HCT116 (cell line): ENCODE measurements around the gene SLC9A9. TPM values are rescaled to one million over a fixed set of nuclear protein-coding genes. Genes with fewer than 3 reads are reported as not detected.

Experiments
- ATAC-seq: fragments of 200-7000 bp; cut with Tn5 transposase; 2 replicates; pipeline ENCODE4 v1.9.1; 2020; ENCODE audit warnings: mild to moderate bottlenecking, moderate library complexity
- BruUV-seq: library from RNA; stranded (reverse); fragments of 400-500 nt; replicated peaks from 2 replicates; lab custom pipeline; 2021; lab: Mats Ljungman, UMichigan
- CTCF ChIA-PET: fragments of 300-600 bp; sonication (Branson Sonifier 250); formaldehyde crosslinking; loops from one replicate; lab custom pipeline; 2021; ENCODE audit warnings: antibody characterized with exemption; lab: Charles Lee
- POLR2A ChIA-PET: fragments of 300-600, 350-600 bp; sonication (Branson Sonifier 250); formaldehyde crosslinking; loops from one replicate; lab custom pipeline; 2021; ENCODE audit warnings: antibody characterized with exemption; lab: Charles Lee
- RAD21 ChIA-PET, 2 experiments: fragments of 300-600 bp; sonication (Branson Sonifier 250); formaldehyde crosslinking; loops; one replicate each; lab custom pipeline; 2023; ENCODE audit warnings: low total read pairs in 2 of 2; ENCODE audit not compliant: uncharacterized antibody in 2 of 2, unreplicated experiment in 2 of 2, low non-redundant PET in 1 of 2; lab: Charles Lee
- DNase-seq: peaks from one replicate; pipeline ENCODE4 v3.0.0-alpha.2; 2010; ENCODE audit warnings: low read depth, low spot score
- H2AFZ ChIP-seq: fragments of 200-600 bp; shearing (Covaris generic), sonication (generic); 2 replicates; pipeline ENCODE4 v1.6.1; 2017; ENCODE audit warnings: low read depth, mixed run types, mixed read lengths, antibody characterized with exemption, low read length; ENCODE audit not compliant: poor library complexity, severe bottlenecking
- H3K27ac ChIP-seq: 2 replicates; pipeline ENCODE4 v1.5.1; 2012; ENCODE audit warnings: low read depth, low read length
- H3K27me3 ChIP-seq: fragments of 200-600 bp; sonication (generic); 2 replicates; pipeline ENCODE4 v1.6.1; 2016; ENCODE audit warnings: mixed run types, low read length, mixed read lengths; ENCODE audit not compliant: insufficient read depth
- H3K36me3 ChIP-seq, 2 experiments: fragments of 200-500 bp in 1 of 2; fragments of 200-600 bp in 1 of 2; sonication (Bioruptor generic) in 1 of 2; sonication (generic) in 1 of 2; 2 replicates each; pipeline versions ENCODE4 v1.5.1 to v1.6.1; 2014 to 2016; ENCODE audit warnings: low read length in 2 of 2, inconsistent platforms in 1 of 2, mixed read lengths in 1 of 2, mixed run types in 1 of 2; ENCODE audit not compliant: insufficient read depth in 2 of 2, control insufficient read depth in 1 of 2
- H3K4me1 ChIP-seq, 2 experiments: fragments of 200-600 bp in 1 of 2; sonication (generic) in 1 of 2; 2 replicates each; pipeline versions ENCODE4 v1.5.1 to v1.6.1; 2012 to 2017; ENCODE audit warnings: low read length in 2 of 2, inconsistent platforms in 1 of 2, mild to moderate bottlenecking in 1 of 2, mixed read lengths in 1 of 2, mixed run types in 1 of 2, moderate library complexity in 1 of 2; ENCODE audit not compliant: insufficient read depth in 2 of 2, control insufficient read depth in 1 of 2
- H3K4me2 ChIP-seq: fragments of 200-600 bp; sonication (generic); 2 replicates; pipeline ENCODE4 v1.6.1; 2017; ENCODE audit warnings: mixed run types, low read length, mixed read lengths
- H3K4me3 ChIP-seq, 2 experiments: fragments of 200-600 bp in 1 of 2; sonication (generic) in 1 of 2; replicated peaks in 1 of 2; 2 replicates each; pipeline ENCODE4 v1.5.1; 2011 to 2016; ENCODE audit warnings: low read length in 2 of 2, control low read depth in 1 of 2, low read depth in 1 of 2, mild to moderate bottlenecking in 1 of 2, mixed read lengths in 1 of 2, mixed run types in 1 of 2
- H3K79me2 ChIP-seq: fragments of 200-600 bp; sonication (generic); 2 replicates; pipeline ENCODE4 v1.6.1; 2017; ENCODE audit warnings: mild to moderate bottlenecking, mixed run types, low read length, moderate library complexity, mixed read lengths; ENCODE audit not compliant: insufficient read depth
- H3K9ac ChIP-seq: fragments of 200-600 bp; sonication (generic); 2 replicates; pipeline ENCODE4 v1.6.1; 2016; ENCODE audit warnings: low read length, mixed read lengths
- H3K9me2 ChIP-seq: fragments of 200-600 bp; sonication (generic), shearing (Covaris generic); 2 replicates; pipeline ENCODE4 v1.6.1; 2017; ENCODE audit warnings: mixed run types, mild to moderate bottlenecking, moderate library complexity; ENCODE audit not compliant: insufficient read depth
- H3K9me3 ChIP-seq, 2 experiments: fragments of 200-500 bp in 1 of 2; fragments of 200-600 bp in 1 of 2; sonication (Bioruptor generic) in 1 of 2; sonication (generic) in 1 of 2; 2 replicates each; pipeline ENCODE4 v1.6.1; 2014 to 2017; ENCODE audit warnings: low read length in 2 of 2, mixed read lengths in 2 of 2, inconsistent platforms in 1 of 2, low read depth in 1 of 2, mild to moderate bottlenecking in 1 of 2, mixed run types in 1 of 2, moderate library complexity in 1 of 2; ENCODE audit not compliant: control insufficient read depth in 1 of 2, insufficient read depth in 1 of 2
- H4K20me1 ChIP-seq: fragments of 200-600 bp; sonication (generic), shearing (Covaris generic); 2 replicates; pipeline ENCODE4 v1.6.1; 2017; ENCODE audit warnings: mixed run types, mild to moderate bottlenecking, moderate library complexity; ENCODE audit not compliant: insufficient read depth
- ATF3 ChIP-seq: IDR thresholded peaks from 2 replicates; pipeline ENCODE4 v1.6.1; 2012
- CBX3 ChIP-seq: IDR thresholded peaks from 2 replicates; pipeline ENCODE4 v1.6.1; 2012; ENCODE audit warnings: low read depth
- CEBPB ChIP-seq: IDR thresholded peaks from 2 replicates; pipeline ENCODE4 v1.6.1; 2012; ENCODE audit warnings: low read depth
- CTCF ChIP-seq, 3 experiments: fragments of 200-600 bp in 1 of 3; sonication (generic) in 1 of 3; IDR thresholded peaks in 2 of 3; conservative IDR thresholded peaks in 1 of 3; 2 replicates each; pipeline ENCODE4 v1.5.1; 2012 to 2017; ENCODE audit warnings: low read depth in 2 of 3, low read length in 2 of 3, antibody characterized with exemption in 1 of 3, borderline replicate concordance in 1 of 3, control low read depth in 1 of 3, mild to moderate bottlenecking in 1 of 3, mixed read lengths in 1 of 3, mixed run types in 1 of 3, moderate library complexity in 1 of 3; ENCODE audit not compliant: insufficient read depth in 1 of 3
- EGR1 ChIP-seq: IDR thresholded peaks from 2 replicates; pipeline ENCODE4 v1.6.1; 2012; ENCODE audit warnings: low read depth
- EZH2phosphoT487 ChIP-seq: fragments of 200-600 bp; IDR thresholded peaks from 2 replicates; pipeline ENCODE4 v1.6.1; 2018; ENCODE audit warnings: antibody characterized with exemption, borderline replicate concordance
- MAX ChIP-seq: IDR thresholded peaks from 2 replicates; pipeline ENCODE4 v1.6.1; 2012
- POLR2A ChIP-seq: IDR thresholded peaks from 2 replicates; pipeline ENCODE4 v1.7.0; 2011; ENCODE audit warnings: borderline replicate concordance; ENCODE audit not compliant: insufficient read depth, insufficient read length; ENCODE audit errors: extremely low read depth
- RAD21 ChIP-seq: IDR thresholded peaks from 2 replicates; pipeline ENCODE4 v1.6.1; 2012; ENCODE audit warnings: low read depth, mild to moderate bottlenecking
- SP1 ChIP-seq: IDR thresholded peaks from 2 replicates; pipeline ENCODE4 v1.6.1; 2012; ENCODE audit warnings: low read depth
- ZBTB33 ChIP-seq: IDR thresholded peaks from 2 replicates; pipeline ENCODE4 v1.6.1; 2011; ENCODE audit warnings: mild to moderate bottlenecking, low read length, moderate library complexity; ENCODE audit not compliant: insufficient replicate concordance; ENCODE audit errors: extremely low read depth
- ZNF274 ChIP-seq: fragments of 200-500 bp; sonication (Bioruptor generic); IDR thresholded peaks from 2 replicates; pipeline ENCODE4 v1.6.1; 2014; ENCODE audit warnings: mild to moderate bottlenecking, low read depth, low read length, inconsistent platforms
- intact Hi-C: fragments of 100-400 bp; cut with micrococcal nuclease; formaldehyde crosslinking; loops from 2 replicates; pipeline ENCODE4 v1.10.0; 2022
- total RNA-seq: library from RNA; stranded (reverse); gene quantifications from one replicate; pipeline ENCODE4 v1.2.1, GENCODE V29; 2021; ENCODE audit not compliant: unreplicated experiment

Gene SLC9A9
- total RNA-seq, 1 experiment from 2014 or later, result 0.20 TPM

- no peaks in the 10 kb centered on the region for H4K20me1 ChIP-seq
- BruUV-seq, result no TSS peak
Measured at GRCh38 chr3:143574933-143575332, 273.3 kb downstream of the SLC9A9 start.

More at GRCh38 chr3:143574933-143575332, 273.3 kb downstream of the SLC9A9 start:
- TF ChIP-seq RAD21 (no peak), SP1 (no peak), ATF3 (no peak), ZBTB33 (no peak), EGR1 (no peak), CEBPB (no peak), POLR2A (no peak), ZNF274 (no peak), MAX (no peak), EZH2phosphoT487 (no peak), CBX3 (no peak), CTCF (IDR thresholded peaks at IDR 0.05 in 2 of 3, conservative IDR thresholded peaks at IDR 0.05 in 1 of 3; ENCODE audit: borderline replicate concordance in 1 of 3, insufficient read depth in 1 of 3, low read depth in 2 of 3, low read length in 2 of 3) (no peak)
- Histone ChIP-seq H3K4me1 (no peaks in the 10 kb centered on the region), H3K79me2 (no peaks in the 10 kb centered on the region), H3K9ac (no peak overlapping the region), H3K4me3 (no peak overlapping the region), H3K9me3 (no peaks in the 10 kb centered on the region), H3K27me3 (no peaks in the 10 kb centered on the region), H3K9me2 (no peaks in the 10 kb centered on the region), H3K4me2 (no peak overlapping the region), H3K36me3 (no peaks in the 10 kb centered on the region), H2AFZ (no peak overlapping the region), H3K27ac (no peak overlapping the region)
- ChIA-PET CTCF (no interaction called here), POLR2A (no interaction called here), RAD21 (no interaction called here)
- intact Hi-C loops, result no loop called here
- DNase-seq (no peak), ATAC-seq (no peak)
